ENCODE results near the gene NMNAT2. TPM values are rescaled to one million over a fixed set of nuclear protein-coding genes. Genes with fewer than 3 reads are reported as not detected.

Gene NMNAT2
- polyA plus RNA-seq, 3 donors = 0.22 to 0.43 TPM; not detected in 1

- no peaks in the 10 kb centered on the region for H3K4me1 Mint-ChIP-seq
These were observed 124.3 kb downstream of the NMNAT2 start for GRCh38 chr1:183293876-183294275.

GRCh38 chr1:183293241-183293640, 124.9 kb downstream of the NMNAT2 start:
- no peak overlapping the region for H3K27ac Mint-ChIP-seq
- 96% methylated on average over 6 of the region's 9 CpGs for WGBS (ENCODE audit: insufficient coverage)

More at GRCh38 chr1:183293876-183294275, 124.3 kb downstream of the NMNAT2 start:
- Histone ChIP-seq H3K4me2 (replicated peaks; ENCODE audit: extremely low read depth, low read length, poor library complexity, severe bottlenecking) (no peak overlapping the region), H3K4me3 (replicated peaks in 1 of 3; ENCODE audit: low read depth in 2 of 3, low read length in 3 of 3) (no peak overlapping the region), H3K4me1 (ENCODE audit: control insufficient read depth in 1 of 2, insufficient read depth in 2 of 2, low read length in 2 of 2) (no peaks in the 10 kb centered on the region), H3K9me3 (replicated peaks in 1 of 2; ENCODE audit: control insufficient read depth in 1 of 2, insufficient read depth in 1 of 2, low read length in 2 of 2) (peaks cover 0 to 1% of the 10 kb centered on the region in 2 donors), H3K79me2 (ENCODE audit: insufficient read depth, low read length) (no peaks in the 10 kb centered on the region), H2AFZ (ENCODE audit: insufficient read depth, low read depth, low read length, poor library complexity, severe bottlenecking) (no peak overlapping the region), H4K20me1 (ENCODE audit: insufficient read depth, low read length) (no peaks in the 10 kb centered on the region), H3K27ac (ENCODE audit: low read depth in 1 of 2, low read length in 2 of 2) (no peak overlapping the region), H3K27me3 (ENCODE audit: control insufficient read depth in 2 of 2, insufficient read depth in 2 of 2, low read length in 2 of 2) (no peaks in the 10 kb centered on the region), H3K9ac (ENCODE audit: insufficient read depth, low read length, poor library complexity, severe bottlenecking) (no peak overlapping the region), H3K36me3 (replicated peaks in 1 of 2; ENCODE audit: control insufficient read depth in 1 of 2, insufficient read depth in 2 of 2, low read length in 2 of 2) (no peaks in the 10 kb centered on the region)
- no peak for DNase-seq
- WGBS (ENCODE audit: insufficient coverage) = no CpG with 5 or more reads among the region's 1 CpG
- intact Hi-C loops (cut with micrococcal nuclease) = no loop called here
- H3K9me3 Mint-ChIP-seq = peaks cover 0 to 2% (median 0%) of the 10 kb centered on the region in 7 donors
- no peak for TF ChIP-seq CTCF (IDR thresholded peaks at IDR 0.05)
- H3K4me3 Mint-ChIP-seq = no peak overlapping the region
- H3K27ac Mint-ChIP-seq = no peak overlapping the region
- H3K36me3 Mint-ChIP-seq = no peaks in the 10 kb centered on the region
- peaks cover 0 to 5% (median 4%) of the 10 kb centered on the region in 3 donors for H3K27me3 Mint-ChIP-seq (ENCODE audit: low read depth in 3 of 3)

More at GRCh38 chr1:183293241-183293640, 124.9 kb downstream of the NMNAT2 start:
- no peak for TF ChIP-seq CTCF (IDR thresholded peaks at IDR 0.05)
- Histone ChIP-seq H3K4me3 (replicated peaks in 1 of 3; ENCODE audit: low read depth in 2 of 3, low read length in 3 of 3) (no peak overlapping the region), H3K27ac (ENCODE audit: low read depth in 1 of 2, low read length in 2 of 2) (no peak overlapping the region), H4K20me1 (ENCODE audit: insufficient read depth, low read length) (no peaks in the 10 kb centered on the region), H3K9me3 (replicated peaks in 1 of 2; ENCODE audit: control insufficient read depth in 1 of 2, insufficient read depth in 1 of 2, low read length in 2 of 2) (peaks cover 0 to 7% of the 10 kb centered on the region in 2 donors), H3K4me1 (ENCODE audit: control insufficient read depth in 1 of 2, insufficient read depth in 2 of 2, low read length in 2 of 2) (no peaks in the 10 kb centered on the region), H3K36me3 (replicated peaks in 1 of 2; ENCODE audit: control insufficient read depth in 1 of 2, insufficient read depth in 2 of 2, low read length in 2 of 2) (no peaks in the 10 kb centered on the region), H3K4me2 (replicated peaks; ENCODE audit: extremely low read depth, low read length, poor library complexity, severe bottlenecking) (no peak overlapping the region), H2AFZ (ENCODE audit: insufficient read depth, low read depth, low read length, poor library complexity, severe bottlenecking) (no peak overlapping the region), H3K27me3 (ENCODE audit: control insufficient read depth in 2 of 2, insufficient read depth in 2 of 2, low read length in 2 of 2) (no peaks in the 10 kb centered on the region), H3K79me2 (ENCODE audit: insufficient read depth, low read length) (no peaks in the 10 kb centered on the region), H3K9ac (ENCODE audit: insufficient read depth, low read length, poor library complexity, severe bottlenecking) (no peak overlapping the region)
- peaks cover 0 to 3% (median 0%) of the 10 kb centered on the region in 7 donors for H3K9me3 Mint-ChIP-seq
- DNase-seq = no peak
- H3K36me3 Mint-ChIP-seq = no peaks in the 10 kb centered on the region
- no peaks in the 10 kb centered on the region for H3K4me1 Mint-ChIP-seq
- no peak overlapping the region for H3K4me3 Mint-ChIP-seq
- intact Hi-C loops (cut with micrococcal nuclease) = no loop called here
- H3K27me3 Mint-ChIP-seq (ENCODE audit: low read depth in 3 of 3) = peaks cover 0 to 5% (median 4%) of the 10 kb centered on the region in 3 donors

All from CD14-positive monocyte (primary cell).